Upper lobe of left lung (tissue), 6 donors: ENCODE results near the gene ARHGAP15. TPM values are rescaled to one million over a fixed set of nuclear protein-coding genes. Genes with fewer than 3 reads are reported as not detected.

Experiments
- ATAC-seq, 2 donors: fragments of 200-7000 bp; cut with Tn5 transposase; one replicate each; pipeline ENCODE4 v1.9.1; 2022; ENCODE audit warnings: mild to moderate bottlenecking in 2 of 2, moderate library complexity in 2 of 2; ENCODE audit not compliant: low FRiP score in 2 of 2
- DNase-seq, 2 donors: peaks; one replicate each; pipeline ENCODE4 v3.0.0-alpha.2; 2019 to 2020
- H3K27ac ChIP-seq, 4 donors: fragments of 200-600 bp; sonication (generic); one replicate each; pipeline ENCODE4 v1.5.1; 2016 to 2019
- H3K27me3 ChIP-seq, 4 donors: fragments of 200-600 bp; sonication (generic); one replicate each; pipeline ENCODE4 v1.5.1; 2017 to 2019
- H3K36me3 ChIP-seq, 4 donors: fragments of 200-600 bp; sonication (generic); one replicate each; pipeline ENCODE4 v1.5.1; 2016 to 2019
- H3K4me1 ChIP-seq, 4 donors: fragments of 200-600 bp; sonication (generic); one replicate each; pipeline ENCODE4 v1.5.1; 2018 to 2019
- H3K4me3 ChIP-seq, 4 donors: fragments of 200-600 bp; sonication (generic); one replicate each; pipeline ENCODE4 v1.5.1; 2017 to 2019; ENCODE audit warnings: mild to moderate bottlenecking in 2 of 4, moderate library complexity in 1 of 4
- H3K9me3 ChIP-seq, 4 donors: fragments of 200-600 bp; sonication (generic); one replicate each; pipeline ENCODE4 v1.5.1; 2018 to 2019
- CTCF ChIP-seq, 6 experiments: fragments of 450-650 bp in 4 of 6; fragments of 200-600 bp in 2 of 6; sonication (generic) in 2 of 6; IDR thresholded peaks; one replicate each; pipeline ENCODE4 v1.5.1; 2016 to 2019; ENCODE audit warnings: antibody characterized with exemption in 6 of 6
- EP300 ChIP-seq, 4 donors: sonication (generic); formaldehyde crosslinking; IDR thresholded peaks; one replicate each; pipeline ENCODE4 v1.5.1; 2017; ENCODE audit warnings: antibody characterized with exemption in 4 of 4, control low read depth in 2 of 4
- POLR2A ChIP-seq, 4 donors: fragments of 450-650 bp; IDR thresholded peaks; one replicate each; pipeline ENCODE4 v1.5.1; 2016 to 2017; ENCODE audit warnings: antibody characterized with exemption in 4 of 4, mild to moderate bottlenecking in 2 of 4
- POLR2AphosphoS5 ChIP-seq, 2 donors: sonication (generic); formaldehyde crosslinking; IDR thresholded peaks; one replicate each; pipeline ENCODE4 v1.5.1; 2017; ENCODE audit warnings: antibody characterized with exemption in 2 of 2
- WGBS, 2 donors: methylation state at CpG; one replicate each; pipeline ENCODE4 v1.1.5; 2017 to 2018; 5-methylcytosine and 5-hydroxymethylcytosine counted together
- total RNA-seq, 6 donors: library from RNA; depleted of rRNA in 4 of 6; stranded (reverse); fragments of >200 nt in 4 of 6; gene quantifications; one replicate each; pipeline versions ENCODE4 v1.1.0 to v1.2.1, GENCODE V29; 2016 to 2021
- donor health status: DM: no; HTN: no; CAD: no; lungs with moderate emphysema.
- donor health status: DM: no; HTN: yes; CAD: no; lungs with severe emphysema.

Gene ARHGAP15
- total RNA-seq, 6 donors from 2014 or later = 11.9 to 57.6 (median 17.5) TPM

GRCh38 chr2:143786026-143786765 lies 657.0 kb downstream of the ARHGAP15 start:
- WGBS, 2 donors = 64 to 66% methylated on average over 5 of the region's 5 CpGs
- H3K9me3 ChIP-seq = no peaks in the 10 kb centered on the region
- no peak overlapping the region for H3K4me3 ChIP-seq
- TF ChIP-seq POLR2AphosphoS5 (IDR thresholded peaks at IDR 0.05) (no peak), POLR2A (IDR thresholded peaks at IDR 0.05) (no peak), EP300 (IDR thresholded peaks at IDR 0.05) (no peak), CTCF (IDR thresholded peaks at IDR 0.05) (no peak)
- no peak overlapping the region for H3K27ac ChIP-seq
- H3K36me3 ChIP-seq = no peaks in the 10 kb centered on the region
- ATAC-seq (no peak), DNase-seq (no peak)
- H3K4me1 ChIP-seq = no peaks in the 10 kb centered on the region
- no peaks in the 10 kb centered on the region for H3K27me3 ChIP-seq

GRCh38 chr2:143787674-143788073 lies 658.5 kb downstream of the ARHGAP15 start:
- no peaks in the 10 kb centered on the region for H3K36me3 ChIP-seq

GRCh38 chr2:143792602-143793001 lies 663.4 kb downstream of the ARHGAP15 start:
- Histone ChIP-seq H3K4me3 (no peak overlapping the region), H3K9me3 (no peaks in the 10 kb centered on the region), H3K27ac (no peak overlapping the region), H3K27me3 (no peaks in the 10 kb centered on the region), H3K4me1 (no peaks in the 10 kb centered on the region), H3K36me3 (no peaks in the 10 kb centered on the region)
- ATAC-seq (no peak), DNase-seq (no peak)
- TF ChIP-seq POLR2AphosphoS5 (IDR thresholded peaks at IDR 0.05) (no peak), CTCF (IDR thresholded peaks at IDR 0.05) (no peak), EP300 (IDR thresholded peaks at IDR 0.05) (no peak), POLR2A (IDR thresholded peaks at IDR 0.05) (no peak)
- WGBS, 2 donors = 79 to 81% methylated on average over 4 of the region's 4 CpGs

More at GRCh38 chr2:143787674-143788073, 658.5 kb downstream of the ARHGAP15 start:
- H3K27me3 ChIP-seq = no peaks in the 10 kb centered on the region
- TF ChIP-seq POLR2AphosphoS5 (IDR thresholded peaks at IDR 0.05) = no peak
- 82 to 91% methylated on average over 2 of the region's 2 CpGs for WGBS, 2 donors
- H3K9me3 ChIP-seq = no peaks in the 10 kb centered on the region
- no peak for DNase-seq
- no peaks in the 10 kb centered on the region for H3K4me1 ChIP-seq
- ATAC-seq = no peak
- no peak overlapping the region for H3K27ac ChIP-seq
- H3K4me3 ChIP-seq = no peak overlapping the region

GRCh38 chr2:143793381-143793780 lies 664.2 kb downstream of the ARHGAP15 start:
- Histone ChIP-seq H3K9me3 (no peaks in the 10 kb centered on the region), H3K4me1 (no peaks in the 10 kb centered on the region), H3K27ac (no peak overlapping the region), H3K36me3 (no peaks in the 10 kb centered on the region), H3K4me3 (no peak overlapping the region), H3K27me3 (no peaks in the 10 kb centered on the region)
- 90% methylated on average over 3 of the region's 3 CpGs for WGBS, 2 donors
- no peak for TF ChIP-seq POLR2A (IDR thresholded peaks at IDR 0.05)
- no peak for TF ChIP-seq CTCF (IDR thresholded peaks at IDR 0.05)
- no peak for TF ChIP-seq EP300 (IDR thresholded peaks at IDR 0.05)
- no peak for TF ChIP-seq POLR2AphosphoS5 (IDR thresholded peaks at IDR 0.05)
- DNase-seq (no peak), ATAC-seq (no peak)

- WGBS, 2 donors = 85 to 94% methylated on average over 1 of the region's 1 CpG
- H3K27ac ChIP-seq = no peak overlapping the region
- no peak for DNase-seq
- H3K9me3 ChIP-seq = no peaks in the 10 kb centered on the region
- TF ChIP-seq POLR2A (IDR thresholded peaks at IDR 0.05) (no peak), EP300 (IDR thresholded peaks at IDR 0.05) (no peak), CTCF (IDR thresholded peaks at IDR 0.05) (no peak), POLR2AphosphoS5 (IDR thresholded peaks at IDR 0.05) (no peak)
- H3K4me3 ChIP-seq = no peak overlapping the region
- ATAC-seq = no peak
- no peaks in the 10 kb centered on the region for H3K36me3 ChIP-seq
- H3K27me3 ChIP-seq = no peaks in the 10 kb centered on the region
- H3K4me1 ChIP-seq = no peaks in the 10 kb centered on the region
Measured at GRCh38 chr2:143796051-143796450, 666.8 kb downstream of the ARHGAP15 start.
